HG03457 (cell line): ENCODE results near the gene RCBTB2.

Experiments
- ATAC-seq: cut with Tn5 transposase; IDR thresholded peaks from one replicate; pipeline ENCODE4 v1.9.1; 2021; ENCODE audit warnings: moderate number of reproducible peaks; ENCODE audit not compliant: unreplicated experiment

The RCBTB2 gene

GRCh38 chr13:48496271-48497161 lies 36.4 kb downstream of the RCBTB2 start:
- no peak for ATAC-seq

- ATAC-seq: no peak
These were observed 38.0 kb downstream of the RCBTB2 start for GRCh38 chr13:48494874-48495273.

- no peak for ATAC-seq
These were observed 39.0 kb downstream of the RCBTB2 start for GRCh38 chr13:48493851-48494250.

GRCh38 chr13:48493066-48493765 lies 39.7 kb downstream of the RCBTB2 start:
- no peak for ATAC-seq

- ATAC-seq: peak; percentile 54
These were observed 40.3 kb downstream of the RCBTB2 start for GRCh38 chr13:48492470-48493065.

GRCh38 chr13:48492096-48492440 lies 40.8 kb downstream of the RCBTB2 start:
- ATAC-seq: peak; percentile 32

GRCh38 chr13:48491423-48492095 lies 41.3 kb downstream of the RCBTB2 start:
- ATAC-seq: no peak

GRCh38 chr13:48490241-48490640 lies 42.6 kb downstream of the RCBTB2 start:
- no peak for ATAC-seq

- ATAC-seq: no peak
These were observed 43.2 kb downstream of the RCBTB2 start for GRCh38 chr13:48489666-48490065.

- ATAC-seq: no peak
These were observed 43.9 kb downstream of the RCBTB2 start for GRCh38 chr13:48488995-48489394.

- ATAC-seq: no peak
These were observed 44.9 kb downstream of the RCBTB2 start for GRCh38 chr13:48487968-48488367.

GRCh38 chr13:48486836-48487235 lies 46.0 kb downstream of the RCBTB2 start:
- no peak for ATAC-seq

- ATAC-seq: no peak
These were observed 46.5 kb downstream of the RCBTB2 start for GRCh38 chr13:48486362-48486761.

- no peak for ATAC-seq
These were observed 47.4 kb downstream of the RCBTB2 start for GRCh38 chr13:48485432-48485831.

- no peak for ATAC-seq
These were observed 49.3 kb downstream of the RCBTB2 start for GRCh38 chr13:48483575-48483974.

GRCh38 chr13:48478391-48478790 lies 54.5 kb downstream of the RCBTB2 start:
- ATAC-seq: no peak

- no peak for ATAC-seq
These were observed 55.6 kb downstream of the RCBTB2 start for GRCh38 chr13:48477191-48477855.

- no peak for ATAC-seq
These were observed 56.2 kb downstream of the RCBTB2 start for GRCh38 chr13:48476686-48477085.

GRCh38 chr13:48476215-48476614 lies 56.7 kb downstream of the RCBTB2 start:
- no peak for ATAC-seq

- no peak for ATAC-seq
These were observed 57.6 kb downstream of the RCBTB2 start for GRCh38 chr13:48475230-48475629.
